Keratinocyte (primary cell): ENCODE data around the gene SNHG17. TPM values are rescaled to one million over a fixed set of nuclear protein-coding genes. Genes with fewer than 3 reads are reported as not detected.

Source experiments
- DNase-seq: peaks from one replicate; pipeline ENCODE4 v3.0.0-alpha.2; 2011; ENCODE audit warnings: low read depth, missing footprints, low spot score
- FAIRE-seq: peaks from 2 replicates; lab custom pipeline; 2011; peaks lifted over from hg19 to GRCh38; lab: Jason Lieb, UNC
- H2AFZ ChIP-seq: 2 replicates; pipeline ENCODE4 v1.6.0; 2012; ENCODE audit warnings: low read length, control low read depth, inconsistent platforms; ENCODE audit not compliant: control insufficient read depth
- H3K27ac ChIP-seq: 2 replicates; pipeline ENCODE4 v1.5.1; 2011; ENCODE audit warnings: low read length; ENCODE audit not compliant: control insufficient read depth, insufficient read depth
- H3K27me3 ChIP-seq: 3 replicates; pipeline ENCODE4 v1.6.0; 2011; ENCODE audit warnings: low read length; ENCODE audit not compliant: control insufficient read depth, insufficient read depth; ENCODE audit errors: extremely low read depth
- H3K36me3 ChIP-seq, 2 experiments: 2 replicates in 1 of 2; 3 replicates in 1 of 2; pipeline ENCODE4 v1.5.1; 2011; ENCODE audit warnings: low read length in 2 of 2, mild to moderate bottlenecking in 1 of 2; ENCODE audit not compliant: control insufficient read depth in 2 of 2, insufficient read depth in 2 of 2; ENCODE audit errors: extremely low read depth in 1 of 2
- H3K4me1 ChIP-seq: 3 replicates; pipeline ENCODE4 v1.5.1; 2011; ENCODE audit warnings: low read length; ENCODE audit not compliant: control insufficient read depth, insufficient read depth; ENCODE audit errors: extremely low read depth
- H3K4me2 ChIP-seq: 3 replicates; pipeline ENCODE4 v1.6.0; 2011; ENCODE audit warnings: low read depth, low read length; ENCODE audit not compliant: control insufficient read depth, insufficient read depth; ENCODE audit errors: extremely low read depth
- H3K4me3 ChIP-seq, 3 experiments: fragments of 200-600 bp in 1 of 3; sonication (generic) in 1 of 3; 2 replicates in 2 of 3; 3 replicates in 1 of 3; pipeline ENCODE4 v1.5.1; 2011 to 2016; ENCODE audit warnings: low read length in 3 of 3, mild to moderate bottlenecking in 3 of 3, control low read depth in 2 of 3, inconsistent platforms in 1 of 3, low read depth in 1 of 3, mixed read lengths in 1 of 3, mixed run types in 1 of 3, moderate library complexity in 1 of 3; ENCODE audit not compliant: control insufficient read depth in 2 of 3, insufficient read depth in 2 of 3; ENCODE audit errors: extremely low read depth in 1 of 3
- H3K79me2 ChIP-seq: 2 replicates; pipeline ENCODE4 v1.6.0; 2012; ENCODE audit warnings: low read length; ENCODE audit not compliant: control insufficient read depth, insufficient read depth
- H3K9ac ChIP-seq: 3 replicates; pipeline ENCODE4 v1.6.0; 2011; ENCODE audit warnings: low read length; ENCODE audit not compliant: control insufficient read depth, insufficient read depth; ENCODE audit errors: extremely low read depth
- H3K9me1 ChIP-seq: 3 replicates; pipeline ENCODE4 v1.6.0; 2011; ENCODE audit warnings: low read length; ENCODE audit not compliant: control insufficient read depth, insufficient read depth; ENCODE audit errors: extremely low read depth
- H3K9me3 ChIP-seq: 2 replicates; pipeline ENCODE4 v1.5.1; 2012; ENCODE audit warnings: low read depth, low read length; ENCODE audit not compliant: control insufficient read depth
- H4K20me1 ChIP-seq: 3 replicates; pipeline ENCODE4 v1.6.0; 2011; ENCODE audit warnings: low read length; ENCODE audit not compliant: control insufficient read depth, insufficient read depth; ENCODE audit errors: extremely low read depth
- CTCF ChIP-seq, 3 experiments: IDR thresholded peaks in 1 of 3; conservative IDR thresholded peaks in 1 of 3; optimal IDR thresholded peaks in 1 of 3; 2 replicates in 2 of 3; 3 replicates in 1 of 3; pipeline versions ENCODE3 to v1.5.1; 2011; ENCODE audit warnings: low read length in 3 of 3, mild to moderate bottlenecking in 3 of 3, moderate library complexity in 2 of 3, control low read depth in 1 of 3, inconsistent platforms in 1 of 3; ENCODE audit not compliant: insufficient read depth in 2 of 3; ENCODE audit errors: extremely low read depth in 1 of 3
- EZH2 ChIP-seq: IDR thresholded peaks from one replicate; pipeline ENCODE4 v1.6.1; 2012; ENCODE audit warnings: inconsistent platforms, mild to moderate bottlenecking, low read length, moderate library complexity
- dilution Hi-C: fragments of 300-500 bp; cut with MboI; formaldehyde crosslinking; loops from one replicate; pipeline ENCODE4 v1.7.0; 2020; ENCODE audit warnings: low sequenced_read_pairs; ENCODE audit not compliant: extremely low pct_ligation_motif_present
- polyA plus RNA-seq, 5 experiments: library from polyadenylated mRNA; depleted of rRNA in 3 of 5; stranded (reverse) in 3 of 5; stranded (forward) in 1 of 5; unstranded in 1 of 5; fragments of >200 nt; gene quantifications; 1 replicate in 1 of 5; 2 replicates in 3 of 5; 3 replicates in 1 of 5; pipeline versions ENCODE4 v1.2.1 to v1.2.3, GENCODE V29; 2011 to 2012; ENCODE audit warnings: missing spikeins in 2 of 5, low read depth in 1 of 5, low replicate concordance in 1 of 5

SNHG17 gene
- polyA plus RNA-seq, 1 donor (not counting 4 experiments of a cell fraction or from before 2014, with no cell fraction given), result 25.3 TPM

DNA sequence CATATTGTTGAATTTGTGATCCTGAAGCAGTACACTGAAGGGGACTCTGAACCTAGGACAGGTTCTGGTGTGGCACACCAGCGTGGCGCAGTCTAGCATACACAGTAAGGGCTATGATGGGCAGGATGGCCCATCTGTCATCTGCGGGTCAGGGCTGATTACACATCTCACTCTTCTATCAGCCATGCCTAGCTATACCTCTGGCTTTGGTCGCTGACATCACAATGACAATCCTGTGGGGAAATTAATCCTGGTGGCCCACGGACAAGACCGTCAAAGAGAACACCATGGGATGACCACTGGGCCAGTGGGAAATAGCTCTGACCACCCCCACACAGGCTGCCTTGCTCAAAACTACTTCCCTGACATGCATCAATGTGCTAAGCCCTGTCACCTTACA lies 2.8 kb downstream of the SNHG17 start:
- H4K20me1 ChIP-seq, result peaks cover 56% of the 10 kb centered on the region
- dilution Hi-C loops, result no loop called here
- peaks cover 78% of the 10 kb centered on the region for H3K79me2 ChIP-seq
- DNase-seq, result no peak
- no peak overlapping the region for H3K4me3 ChIP-seq
- H3K9ac ChIP-seq, result no peak overlapping the region
- peaks cover 10% of the 10 kb centered on the region for H3K9me1 ChIP-seq
- peaks cover 25% of the 10 kb centered on the region for H3K4me1 ChIP-seq
- no peaks in the 10 kb centered on the region for H3K27me3 ChIP-seq
- H3K4me2 ChIP-seq, result no peak overlapping the region
- no peak overlapping the region for H2AFZ ChIP-seq
- H3K27ac ChIP-seq, result no peak overlapping the region
- no peak for FAIRE-seq
- H3K36me3 ChIP-seq, result peaks cover 52 to 68% of the 10 kb centered on the region in 2 experiments
- H3K9me3 ChIP-seq, result no peaks in the 10 kb centered on the region
- TF ChIP-seq CTCF (optimal IDR thresholded peaks at IDR 0.05 in 1 of 3, IDR thresholded peaks at IDR 0.05 in 1 of 3, conservative IDR thresholded peaks at IDR 0.05 in 1 of 3; ENCODE audit: extremely low read depth in 1 of 3, insufficient read depth in 2 of 3, low read length in 3 of 3) (no peak), EZH2 (no peak)

- no peaks in the 10 kb centered on the region for H3K27me3 ChIP-seq
- H3K4me2 ChIP-seq, result no peak overlapping the region
- peaks cover 71% of the 10 kb centered on the region for H4K20me1 ChIP-seq
Measured at GRCh38 chr20:38430679-38431325, 4.3 kb downstream of the SNHG17 start.

More at GRCh38 chr20:38430679-38431325, 4.3 kb downstream of the SNHG17 start:
- no peak for DNase-seq
- no peak for FAIRE-seq
- TF ChIP-seq EZH2 (no peak), CTCF (optimal IDR thresholded peaks at IDR 0.05 in 1 of 3, IDR thresholded peaks at IDR 0.05 in 1 of 3, conservative IDR thresholded peaks at IDR 0.05 in 1 of 3; ENCODE audit: extremely low read depth in 1 of 3, insufficient read depth in 2 of 3, low read length in 3 of 3) (no peak)
- dilution Hi-C loops, result no loop called here
- no peak overlapping the region for H3K27ac ChIP-seq
- no peak overlapping the region for H3K9ac ChIP-seq
- peaks cover 10% of the 10 kb centered on the region for H3K9me1 ChIP-seq
- H2AFZ ChIP-seq, result no peak overlapping the region
- no peaks in the 10 kb centered on the region for H3K9me3 ChIP-seq
- H3K4me3 ChIP-seq, result no peak overlapping the region
- H3K4me1 ChIP-seq, result peaks cover 33% of the 10 kb centered on the region
- peaks cover 65 to 82% of the 10 kb centered on the region in 2 experiments for H3K36me3 ChIP-seq
- H3K79me2 ChIP-seq, result peaks cover 91% of the 10 kb centered on the region
